Progenitor cell of endocrine pancreas (in vitro differentiated cells): ENCODE measurements around the gene RPP25. TPM values are rescaled to one million over a fixed set of nuclear protein-coding genes. Genes with fewer than 3 reads are reported as not detected.
"Not testable (repeated sequence)": the region's sequence is repeated elsewhere in the genome, so short reads cannot be mapped to it uniquely, and the experiment has no call there.

Experiments
- DNase-seq: peaks from one replicate; pipeline ENCODE4 v3.0.0; 2021; ENCODE audit warnings: low spot score; ENCODE audit not compliant: unreplicated experiment
- H3K27ac Mint-ChIP-seq: 2 replicates; pipeline ENCODE4 v1.8.0; 2021; ENCODE audit warnings: mild to moderate bottlenecking, moderate library complexity, mixed read lengths
- H3K27me3 Mint-ChIP-seq: 2 replicates; pipeline ENCODE4 v1.8.0; 2021; ENCODE audit warnings: mixed read lengths
- H3K36me3 Mint-ChIP-seq: 2 replicates; pipeline ENCODE4 v1.8.0; 2022; ENCODE audit warnings: mixed read lengths; ENCODE audit not compliant: insufficient read depth
- H3K4me1 Mint-ChIP-seq: 2 replicates; pipeline ENCODE4 v1.8.0; 2021; ENCODE audit warnings: low read depth, mixed read lengths
- H3K4me3 Mint-ChIP-seq: 2 replicates; pipeline ENCODE4 v1.8.0; 2021; ENCODE audit warnings: low read depth, mild to moderate bottlenecking, moderate library complexity, mixed read lengths
- H3K9me3 Mint-ChIP-seq: 2 replicates; pipeline ENCODE4 v1.8.0; 2021; ENCODE audit warnings: low read depth, mixed read lengths
- total RNA-seq: library from RNA; stranded (reverse); gene quantifications from 2 replicates; pipeline ENCODE4 v1.2.1, GENCODE V29; 2021
- TF ChIP-seq, protein P1 (sequence below): fragments of 200-600 bp; sonication (generic); IDR thresholded peaks from one replicate; pipeline ENCODE4 v1.5.0; 2021; ENCODE audit warnings: antibody characterized with exemption, mild to moderate bottlenecking; ENCODE audit not compliant: unreplicated experiment

Gene RPP25
- total RNA-seq, 1 donor from 2014 or later: 0.74 TPM

DNA sequence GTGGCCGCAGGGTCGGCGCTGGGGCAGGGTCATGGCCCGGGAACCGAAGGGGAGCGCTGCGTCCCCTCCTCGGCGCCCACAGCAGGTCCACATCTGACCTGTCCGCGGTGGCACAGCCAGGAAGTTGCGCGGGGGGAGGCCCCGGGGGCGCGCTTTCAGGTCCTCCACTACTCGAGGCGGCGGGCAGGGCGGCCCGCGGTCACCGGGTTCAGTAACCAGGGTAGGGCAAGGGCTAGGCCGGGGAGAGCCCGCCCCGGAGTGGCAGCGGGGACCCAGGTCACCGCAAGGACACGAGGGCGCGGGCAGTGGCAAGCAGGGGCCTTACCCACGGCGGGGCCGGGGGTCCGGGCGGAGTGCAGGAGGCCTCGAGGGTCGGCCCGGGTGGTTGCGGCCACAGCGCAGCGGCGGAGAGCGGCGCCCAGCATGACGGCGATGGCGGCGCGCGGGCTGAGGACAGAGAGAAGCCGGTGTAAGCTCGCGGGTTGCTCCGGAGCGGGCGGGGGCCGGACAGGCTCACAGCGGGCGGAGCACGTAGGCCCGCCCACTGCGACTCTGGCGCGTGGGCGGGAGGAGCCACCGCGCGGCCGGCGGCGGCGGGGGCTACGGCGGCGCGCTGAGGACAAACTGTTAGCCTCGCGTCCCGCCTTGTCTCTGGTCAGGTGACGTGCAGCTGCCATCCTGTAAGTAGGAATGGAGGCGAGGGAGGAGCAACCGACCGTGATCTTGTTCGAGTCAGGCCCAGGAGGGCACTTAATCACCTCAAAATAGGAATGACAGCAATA lies 18.8 kb downstream of the RPP25 start, which contains the start of gene COX5A:
Gene COX5A, minus strand, starts transcription at position 484 of the 782 bp plus-strand sequence. Its CDS starts 59 bp downstream, at position 425.
- peak; percentile 78 for DNase-seq
- Mint-ChIP-seq H3K27ac (peak within 1 kb of the TSS; percentile 97), H3K36me3 (peaks cover 4% of the 10 kb centered on the region), H3K27me3 (no peaks in the 10 kb centered on the region), H3K9me3 (no peaks in the 10 kb centered on the region), H3K4me3 (peak within 1 kb of the TSS; percentile 91), H3K4me1 (peaks cover 14% of the 10 kb centered on the region)
- TF ChIP-seq, protein P1, sequence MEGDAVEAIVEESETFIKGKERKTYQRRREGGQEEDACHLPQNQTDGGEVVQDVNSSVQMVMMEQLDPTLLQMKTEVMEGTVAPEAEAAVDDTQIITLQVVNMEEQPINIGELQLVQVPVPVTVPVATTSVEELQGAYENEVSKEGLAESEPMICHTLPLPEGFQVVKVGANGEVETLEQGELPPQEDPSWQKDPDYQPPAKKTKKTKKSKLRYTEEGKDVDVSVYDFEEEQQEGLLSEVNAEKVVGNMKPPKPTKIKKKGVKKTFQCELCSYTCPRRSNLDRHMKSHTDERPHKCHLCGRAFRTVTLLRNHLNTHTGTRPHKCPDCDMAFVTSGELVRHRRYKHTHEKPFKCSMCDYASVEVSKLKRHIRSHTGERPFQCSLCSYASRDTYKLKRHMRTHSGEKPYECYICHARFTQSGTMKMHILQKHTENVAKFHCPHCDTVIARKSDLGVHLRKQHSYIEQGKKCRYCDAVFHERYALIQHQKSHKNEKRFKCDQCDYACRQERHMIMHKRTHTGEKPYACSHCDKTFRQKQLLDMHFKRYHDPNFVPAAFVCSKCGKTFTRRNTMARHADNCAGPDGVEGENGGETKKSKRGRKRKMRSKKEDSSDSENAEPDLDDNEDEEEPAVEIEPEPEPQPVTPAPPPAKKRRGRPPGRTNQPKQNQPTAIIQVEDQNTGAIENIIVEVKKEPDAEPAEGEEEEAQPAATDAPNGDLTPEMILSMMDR: no peak

DNA sequence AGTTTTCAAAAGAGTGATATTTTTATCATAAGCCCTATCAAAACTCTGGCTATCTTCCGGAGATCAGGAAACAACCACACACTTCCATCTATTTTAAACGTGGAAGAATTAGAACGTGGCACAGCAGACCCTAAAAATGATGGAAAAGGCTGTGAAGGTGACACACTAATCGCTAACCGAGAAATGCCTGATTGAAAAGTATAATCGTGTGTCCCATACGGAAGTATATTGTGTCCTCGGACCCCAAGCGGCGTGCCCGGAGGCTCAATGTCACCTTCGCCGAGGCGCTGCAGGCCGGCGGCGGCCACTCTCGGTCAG lies 19.3 kb downstream of the RPP25 start:
- no peak for DNase-seq
- no peaks in the 10 kb centered on the region for H3K27me3 Mint-ChIP-seq
- peak overlapping the region; percentile 91 for H3K4me3 Mint-ChIP-seq
- peaks cover 14% of the 10 kb centered on the region for H3K4me1 Mint-ChIP-seq
- peak overlapping the region; percentile 97 for H3K27ac Mint-ChIP-seq
- TF ChIP-seq, protein P1: no peak
- H3K36me3 Mint-ChIP-seq: peaks cover 4% of the 10 kb centered on the region
- no peaks in the 10 kb centered on the region for H3K9me3 Mint-ChIP-seq

DNA sequence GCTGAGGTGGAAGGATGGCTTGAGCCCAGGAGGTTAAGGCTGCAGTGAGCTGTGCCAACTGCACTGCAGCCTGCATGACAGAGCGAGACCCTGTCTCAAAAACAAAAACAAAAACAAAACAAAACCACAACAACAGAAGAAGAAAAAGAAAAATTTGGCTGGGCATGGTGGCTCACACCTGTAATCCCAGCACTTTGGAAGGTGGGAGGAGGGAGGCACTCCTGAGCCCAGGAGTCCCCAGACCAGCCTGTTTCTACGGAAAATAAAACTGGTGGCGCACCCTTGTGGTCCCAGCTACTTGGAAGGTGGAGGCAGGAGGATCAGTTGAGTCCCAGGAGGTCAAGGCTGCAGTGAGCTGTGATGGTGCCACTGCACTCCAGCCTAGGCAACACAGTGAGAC lies 21.4 kb downstream of the RPP25 start:
- DNase-seq, H3K27me3 Mint-ChIP-seq, H3K36me3 Mint-ChIP-seq, H3K9me3 Mint-ChIP-seq, H3K27ac Mint-ChIP-seq: not testable (repeated sequence)
- peak overlapping the region; percentile 29 for H3K4me3 Mint-ChIP-seq
- H3K4me1 Mint-ChIP-seq: peaks cover 14% of the 10 kb centered on the region

DNA sequence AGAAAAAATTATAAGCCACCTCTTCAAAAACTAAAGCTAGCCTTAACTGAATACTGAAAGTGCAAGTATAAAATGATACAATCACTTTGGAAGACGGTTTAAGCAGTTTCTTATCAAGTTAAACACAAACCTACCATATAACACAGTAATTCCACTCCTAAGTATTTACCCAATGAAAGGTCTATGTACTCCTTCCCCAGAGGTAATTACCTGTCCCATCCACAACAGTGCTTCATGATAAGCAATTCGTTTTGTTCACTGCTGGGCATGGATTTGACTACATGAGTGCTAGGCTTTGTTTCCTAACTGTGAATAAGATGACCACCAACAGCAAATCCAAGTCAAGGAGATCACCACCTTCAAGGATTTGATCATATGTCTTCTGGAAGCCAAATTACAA lies 23.0 kb downstream of the RPP25 start:
- Mint-ChIP-seq H3K36me3 (peaks cover 8% of the 10 kb centered on the region), H3K27me3 (no peaks in the 10 kb centered on the region), H3K4me1 (peaks cover 14% of the 10 kb centered on the region), H3K27ac (peak overlapping the region; percentile 62), H3K9me3 (no peaks in the 10 kb centered on the region), H3K4me3 (no peak overlapping the region)
- DNase-seq: no peak
- TF ChIP-seq, protein P1: no peak

DNA sequence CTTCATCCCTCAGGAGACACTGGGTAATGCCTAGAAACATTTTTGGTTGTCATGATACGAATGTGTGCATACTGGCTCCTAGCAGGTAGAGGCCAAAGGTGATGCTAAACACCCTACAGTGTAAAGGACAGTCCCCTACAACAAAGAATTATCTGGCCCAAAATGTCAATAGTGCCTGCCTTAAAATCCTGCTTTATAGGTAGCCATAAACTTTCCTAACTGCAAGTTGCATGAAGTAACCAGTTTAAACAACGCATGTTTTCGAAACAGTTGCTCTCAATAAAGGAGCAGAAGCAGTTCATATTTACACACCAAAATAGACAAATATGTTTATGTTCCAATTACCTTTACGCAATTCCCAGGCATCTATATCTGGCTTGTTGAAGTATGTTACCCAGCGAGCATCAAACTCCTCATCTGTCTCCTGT lies 27.8 kb downstream of the RPP25 start:
- H3K4me1 Mint-ChIP-seq: peaks cover 5% of the 10 kb centered on the region
- TF ChIP-seq, protein P1: no peak
- no peaks in the 10 kb centered on the region for H3K27me3 Mint-ChIP-seq
- no peaks in the 10 kb centered on the region for H3K9me3 Mint-ChIP-seq
- H3K4me3 Mint-ChIP-seq: no peak overlapping the region
- H3K27ac Mint-ChIP-seq: no peak overlapping the region
- peaks cover 11% of the 10 kb centered on the region for H3K36me3 Mint-ChIP-seq
- DNase-seq: no peak

DNA sequence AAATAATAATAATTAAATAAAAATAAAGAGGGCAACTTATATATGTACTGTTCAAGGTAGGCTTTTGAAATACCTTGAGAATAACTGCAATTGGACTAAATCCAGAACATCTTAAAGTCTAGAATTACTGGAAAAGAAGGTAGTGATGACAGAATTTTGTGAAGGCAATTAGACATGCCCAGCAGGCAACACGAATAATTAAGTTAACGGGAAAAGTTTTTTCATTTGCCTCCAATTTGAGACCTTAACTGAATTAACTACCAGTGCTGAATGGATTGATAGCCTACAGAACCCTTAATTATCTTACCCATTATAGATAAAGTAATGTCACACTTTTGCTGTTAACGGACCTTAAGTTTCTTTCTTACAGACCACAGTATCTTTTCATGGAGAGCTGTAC lies 32.0 kb downstream of the RPP25 start:
- no peak for DNase-seq

More for the DNA sequence above, 32.0 kb downstream of the RPP25 start:
- Mint-ChIP-seq H3K36me3 (peaks cover 23% of the 10 kb centered on the region), H3K27me3 (no peaks in the 10 kb centered on the region), H3K4me3 (no peak overlapping the region), H3K9me3 (no peaks in the 10 kb centered on the region), H3K27ac (no peak overlapping the region), H3K4me1 (no peaks in the 10 kb centered on the region)
- TF ChIP-seq, protein P1: no peak
